Left lung (tissue), 10 donors: Measurements from ENCODE around the gene GALNT13. TPM values are rescaled to one million over a fixed set of nuclear protein-coding genes. Genes with fewer than 3 reads are reported as not detected.

Experiments used
- ATAC-seq: fragments of 200-7000 bp; cut with Tn5 transposase; one replicate; pipeline ENCODE4 v1.9.1; 2020; ENCODE audit warnings: moderate library complexity
- DNase-seq, 4 donors: peaks; one replicate each; pipeline ENCODE4 v3.0.0-alpha.2; 2013 to 2020
- H3K27ac ChIP-seq, 2 donors: fragments of 200-600 bp; sonication (generic) in 1 of 2; one replicate each; pipeline versions ENCODE4 v1.5.0 to v1.8.0; 2020 to 2021
- H3K27me3 ChIP-seq, 2 donors: fragments of 200-600 bp; sonication (generic) in 1 of 2; one replicate each; pipeline versions ENCODE4 v1.5.0 to v1.8.0; 2020 to 2021
- H3K36me3 ChIP-seq, 2 donors: fragments of 200-600 bp; sonication (generic) in 1 of 2; one replicate each; pipeline versions ENCODE4 v1.5.0 to v1.8.0; 2020 to 2021
- H3K4me1 ChIP-seq, 2 donors: fragments of 200-600 bp; one replicate each; pipeline ENCODE4 v1.8.0; 2021
- H3K4me3 ChIP-seq, 2 donors: fragments of 200-600 bp; sonication (generic) in 1 of 2; one replicate each; pipeline versions ENCODE4 v1.5.0 to v1.8.0; 2020 to 2021; ENCODE audit warnings: mild to moderate bottlenecking in 1 of 2
- H3K9me3 ChIP-seq, 2 donors: fragments of 200-600 bp; sonication (generic) in 1 of 2; one replicate each; pipeline versions ENCODE4 v1.5.0 to v1.8.0; 2020 to 2021
- intact Hi-C, 2 donors: fragments of 100-400 bp; cut with DNase I; formaldehyde crosslinking; loops; one replicate each; pipeline versions ENCODE4 v1.11.2 to v1.14.2; 2022
- polyA plus RNA-seq, 6 donors: library from polyadenylated mRNA; unstranded; fragments of 120-200 nt; gene quantifications; one replicate each; pipeline ENCODE4 v1.2.1, GENCODE V29; 2013; ENCODE audit not compliant: insufficient read length in 6 of 6
- total RNA-seq, 2 donors: library from RNA; stranded (reverse); fragmentation: NEBNext Ultra II Directional; extraction: Animal tissue kit (Norgen Biotek cat#: 25700); gene quantifications; one replicate each; pipeline ENCODE4 v1.2.1, GENCODE V29; 2021
- TF ChIP-seq, protein P1 (sequence below), 2 donors: fragments of 200-600 bp; sonication (generic) in 1 of 2; IDR thresholded peaks; one replicate each; pipeline versions ENCODE4 v1.5.0 to v1.8.0; 2021; ENCODE audit warnings: antibody characterized with exemption in 2 of 2
- donor health status: DM: no; HTN: yes; CAD: no.
- donor health status: DM: no; HTN: no; CAD: no.

GALNT13 gene
- total and polyA plus RNA-seq, 8 donors = 1.1 to 26.4 (median 5.9) TPM

DNA sequence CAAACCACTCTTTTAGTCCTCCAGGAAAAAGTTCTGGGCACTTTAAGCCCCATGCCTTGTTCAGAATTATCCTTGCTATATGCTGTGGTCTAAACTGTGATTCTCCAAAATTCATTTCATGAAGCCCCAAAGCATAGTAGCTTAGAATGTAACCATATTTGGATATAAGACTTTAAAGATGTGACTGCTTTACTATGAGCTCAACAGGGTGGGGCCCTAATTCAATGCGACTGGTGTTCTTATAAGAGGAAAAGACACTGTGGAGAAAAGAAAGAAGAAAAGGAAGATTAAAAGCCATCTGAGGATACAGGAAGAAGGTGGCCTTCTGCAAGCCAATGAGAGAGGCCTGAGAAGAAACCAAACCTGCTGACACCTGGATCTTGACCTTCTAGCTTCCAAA, 174.8 kb downstream of the GALNT13 start:
- H3K4me3 ChIP-seq = no peak overlapping the region

DNA sequence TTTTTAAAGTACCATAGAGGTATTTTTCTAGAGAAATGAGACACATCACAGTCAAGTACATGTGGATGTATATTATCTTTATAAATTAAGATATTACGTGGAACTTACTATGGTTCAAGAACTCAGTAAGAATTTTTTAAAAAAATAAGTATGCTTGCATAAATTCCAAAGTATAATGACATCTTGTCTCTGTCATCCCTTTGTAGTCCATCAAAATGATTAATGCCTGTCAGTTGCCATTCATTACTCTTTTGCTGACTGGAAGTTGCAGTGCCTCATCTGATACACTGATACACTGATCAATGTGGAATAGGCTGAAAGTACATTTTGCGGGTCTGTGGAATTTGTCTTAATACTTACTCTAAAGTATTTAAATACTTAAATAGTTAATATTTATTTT, 177.2 kb downstream of the GALNT13 start:
- Histone ChIP-seq H3K4me3 (no peak overlapping the region), H3K36me3 (no peaks in the 10 kb centered on the region), H3K27ac (no peak overlapping the region), H3K27me3 (no peaks in the 10 kb centered on the region), H3K4me1 (no peaks in the 10 kb centered on the region), H3K9me3 (peaks cover 0 to 4% of the 10 kb centered on the region in 2 donors)
- DNase-seq (no peak), ATAC-seq (no peak)
- intact Hi-C loops = no loop called here
- TF ChIP-seq, protein P1, sequence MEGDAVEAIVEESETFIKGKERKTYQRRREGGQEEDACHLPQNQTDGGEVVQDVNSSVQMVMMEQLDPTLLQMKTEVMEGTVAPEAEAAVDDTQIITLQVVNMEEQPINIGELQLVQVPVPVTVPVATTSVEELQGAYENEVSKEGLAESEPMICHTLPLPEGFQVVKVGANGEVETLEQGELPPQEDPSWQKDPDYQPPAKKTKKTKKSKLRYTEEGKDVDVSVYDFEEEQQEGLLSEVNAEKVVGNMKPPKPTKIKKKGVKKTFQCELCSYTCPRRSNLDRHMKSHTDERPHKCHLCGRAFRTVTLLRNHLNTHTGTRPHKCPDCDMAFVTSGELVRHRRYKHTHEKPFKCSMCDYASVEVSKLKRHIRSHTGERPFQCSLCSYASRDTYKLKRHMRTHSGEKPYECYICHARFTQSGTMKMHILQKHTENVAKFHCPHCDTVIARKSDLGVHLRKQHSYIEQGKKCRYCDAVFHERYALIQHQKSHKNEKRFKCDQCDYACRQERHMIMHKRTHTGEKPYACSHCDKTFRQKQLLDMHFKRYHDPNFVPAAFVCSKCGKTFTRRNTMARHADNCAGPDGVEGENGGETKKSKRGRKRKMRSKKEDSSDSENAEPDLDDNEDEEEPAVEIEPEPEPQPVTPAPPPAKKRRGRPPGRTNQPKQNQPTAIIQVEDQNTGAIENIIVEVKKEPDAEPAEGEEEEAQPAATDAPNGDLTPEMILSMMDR (IDR thresholded peaks at IDR 0.05) = no peak

More for the DNA sequence above, 174.8 kb downstream of the GALNT13 start:
- Histone ChIP-seq H3K4me1 (no peaks in the 10 kb centered on the region), H3K27ac (no peak overlapping the region), H3K27me3 (no peaks in the 10 kb centered on the region), H3K9me3 (no peaks in the 10 kb centered on the region), H3K36me3 (no peaks in the 10 kb centered on the region)
- DNase-seq (no peak), ATAC-seq (no peak)
- TF ChIP-seq, protein P1 (IDR thresholded peaks at IDR 0.05) = no peak
- intact Hi-C loops = no loop called here

GRCh38 chr2:154049561-154049960, 177.8 kb downstream of the GALNT13 start:
- no peaks in the 10 kb centered on the region for H3K4me1 ChIP-seq
- no peak for ATAC-seq
- no peak overlapping the region for H3K27ac ChIP-seq
- H3K36me3 ChIP-seq = no peaks in the 10 kb centered on the region
- intact Hi-C loops = no loop called here
- DNase-seq = no peak
- peaks cover 0 to 4% of the 10 kb centered on the region in 2 donors for H3K9me3 ChIP-seq
- H3K27me3 ChIP-seq = no peaks in the 10 kb centered on the region
- H3K4me3 ChIP-seq = no peak overlapping the region
- TF ChIP-seq, protein P1 (IDR thresholded peaks at IDR 0.05) = no peak

GRCh38 chr2:154067124-154067523, 195.4 kb downstream of the GALNT13 start:
- TF ChIP-seq, protein P1 (IDR thresholded peaks at IDR 0.05) = no peak
- no peak overlapping the region for H3K4me3 ChIP-seq
- no peaks in the 10 kb centered on the region for H3K27me3 ChIP-seq
- no peaks in the 10 kb centered on the region for H3K4me1 ChIP-seq
- ATAC-seq (no peak), DNase-seq (no peak)
- no peaks in the 10 kb centered on the region for H3K36me3 ChIP-seq
- no peak overlapping the region for H3K27ac ChIP-seq
- peaks cover 0 to 23% of the 10 kb centered on the region in 2 donors for H3K9me3 ChIP-seq
- intact Hi-C loops = no loop called here

DNA sequence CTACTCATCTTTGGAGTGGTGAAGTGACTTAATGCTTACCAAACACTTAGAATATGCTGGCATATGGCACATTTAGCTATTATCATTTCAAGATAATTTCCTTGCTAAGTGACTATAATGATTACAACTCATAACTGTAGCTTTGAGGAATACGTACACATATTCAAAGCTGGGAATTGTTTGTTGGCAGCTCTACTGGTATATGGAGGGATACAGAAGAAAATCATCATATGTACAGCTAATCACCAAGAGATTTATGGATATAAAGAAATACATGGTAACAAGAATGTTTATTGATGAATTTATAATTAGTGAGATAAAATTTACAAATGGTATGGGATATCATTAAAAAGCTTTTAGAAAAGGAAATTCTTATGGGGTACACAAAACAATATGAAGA, 207.2 kb downstream of the GALNT13 start:
- Histone ChIP-seq H3K36me3 (no peaks in the 10 kb centered on the region), H3K27me3 (no peaks in the 10 kb centered on the region), H3K9me3 (peaks cover 0 to 2% of the 10 kb centered on the region in 2 donors), H3K4me1 (no peaks in the 10 kb centered on the region), H3K27ac (no peak overlapping the region), H3K4me3 (no peak overlapping the region)
- ATAC-seq (no peak), DNase-seq (peak in 2 of 4 donors; percentile 77 to 78)
- intact Hi-C loops = no loop called here
- TF ChIP-seq, protein P1 (IDR thresholded peaks at IDR 0.05) = no peak
